LoVo (cell line): ENCODE results near the gene MAP4K4.
A peak's percentile ranks its signal among the peaks of the same experiment; 100 is the strongest.
"Not testable (repeated sequence)": the region's sequence is repeated elsewhere in the genome, so short reads cannot be mapped to it uniquely, and the experiment has no call there.

Source experiments
- DNase-seq: peaks from one replicate; pipeline ENCODE4 v3.0.0-alpha.2; 2016; ENCODE audit warnings: low spot score

MAP4K4 gene

GRCh38 chr2:101769726-101770125 lies 72.2 kb downstream of the MAP4K4 start:
- not testable (repeated sequence) for DNase-seq

GRCh38 chr2:101770726-101771125 lies 73.2 kb downstream of the MAP4K4 start:
- peak; percentile 36 for DNase-seq

- no peak for DNase-seq
These were observed 73.9 kb downstream of the MAP4K4 start for GRCh38 chr2:101771227-101771902.

- no peak for DNase-seq
These were observed 74.4 kb downstream of the MAP4K4 start for GRCh38 chr2:101771910-101772321.

- no peak for DNase-seq
These were observed 75.6 kb downstream of the MAP4K4 start for GRCh38 chr2:101773137-101773536.

- not testable (repeated sequence) for DNase-seq
These were observed 76.5 kb downstream of the MAP4K4 start for GRCh38 chr2:101773961-101774360.

- no peak for DNase-seq
These were observed 77.6 kb downstream of the MAP4K4 start for GRCh38 chr2:101775092-101775491.

- no peak for DNase-seq
These were observed 78.1 kb downstream of the MAP4K4 start for GRCh38 chr2:101775636-101776035.

- DNase-seq = no peak
These were observed 78.9 kb downstream of the MAP4K4 start for GRCh38 chr2:101776172-101777043.

- no peak for DNase-seq
These were observed 79.8 kb downstream of the MAP4K4 start for GRCh38 chr2:101777337-101777736.

GRCh38 chr2:101778102-101778501 lies 80.6 kb downstream of the MAP4K4 start:
- no peak for DNase-seq

- no peak for DNase-seq
These were observed 81.7 kb downstream of the MAP4K4 start for GRCh38 chr2:101779190-101779589.

GRCh38 chr2:101779656-101780055 lies 82.1 kb downstream of the MAP4K4 start:
- DNase-seq = no peak

- no peak for DNase-seq
These were observed 83.8 kb downstream of the MAP4K4 start for GRCh38 chr2:101781326-101781725.

GRCh38 chr2:101781791-101782426 lies 84.4 kb downstream of the MAP4K4 start:
- DNase-seq = no peak

GRCh38 chr2:101782427-101782792 lies 84.9 kb downstream of the MAP4K4 start:
- no peak for DNase-seq

- no peak for DNase-seq
These were observed 89.6 kb downstream of the MAP4K4 start for GRCh38 chr2:101787097-101787496.

GRCh38 chr2:101788565-101788964 lies 91.1 kb downstream of the MAP4K4 start:
- no peak for DNase-seq

GRCh38 chr2:101788995-101789970 lies 91.8 kb downstream of the MAP4K4 start:
- peak; percentile 47 for DNase-seq

GRCh38 chr2:101790416-101790815 lies 92.9 kb downstream of the MAP4K4 start:
- no peak for DNase-seq

- no peak for DNase-seq
These were observed 93.3 kb downstream of the MAP4K4 start for GRCh38 chr2:101790857-101791256.

GRCh38 chr2:101792208-101792607 lies 94.7 kb downstream of the MAP4K4 start:
- no peak for DNase-seq
